HFFc6 (cell line): ENCODE data around the gene LDLRAD4. TPM values are rescaled to one million over a fixed set of nuclear protein-coding genes. Genes with fewer than 3 reads are reported as not detected.
"Not testable (repeated sequence)": the region's sequence is repeated elsewhere in the genome, so short reads cannot be mapped to it uniquely, and the experiment has no call there.

ENCODE experiments used
- DNase-seq: peaks from one replicate; pipeline ENCODE4 v3.0.0-alpha.2; 2018
- H3K27ac Mint-ChIP-seq: 2 replicates; pipeline ENCODE4 v1.8.0; 2020; ENCODE audit warnings: mild to moderate bottlenecking, mixed read lengths
- H3K27me3 Mint-ChIP-seq: 2 replicates; pipeline ENCODE4 v1.8.0; 2021; ENCODE audit warnings: mild to moderate bottlenecking, moderate library complexity, mixed read lengths; ENCODE audit not compliant: insufficient read depth
- H3K36me3 Mint-ChIP-seq: 2 replicates; pipeline ENCODE4 v1.8.0; 2021; ENCODE audit warnings: low read depth, mixed read lengths
- H3K4me1 Mint-ChIP-seq: 2 replicates; pipeline ENCODE4 v1.8.0; 2020; ENCODE audit warnings: low read depth, mixed read lengths
- H3K4me3 Mint-ChIP-seq: 2 replicates; pipeline ENCODE4 v1.8.0; 2020; ENCODE audit warnings: mild to moderate bottlenecking, moderate library complexity, mixed read lengths
- H3K9me3 Mint-ChIP-seq: 2 replicates; pipeline ENCODE4 v1.8.0; 2020; ENCODE audit warnings: mild to moderate bottlenecking, mixed read lengths
- CTCF ChIP-seq: fragments of 200-600 bp; sonication (generic); IDR thresholded peaks from 2 replicates; pipeline ENCODE4 v1.5.0; 2021; ENCODE audit warnings: antibody characterized with exemption, mild to moderate bottlenecking
- total RNA-seq, 6 experiments: library from RNA; stranded (reverse); fragmentation: NEBNext Ultra II Directional; extraction: Animal tissue kit (Norgen Biotek cat#: 25700); gene quantifications; 2 replicates in 1 of 6; 3 replicates in 5 of 6; pipeline ENCODE4 v1.2.3, GENCODE V29; 2021

Gene LDLRAD4
- total RNA-seq, 6 experiments from 2014 or later = not detected

- H3K9me3 Mint-ChIP-seq = peaks cover 4% of the 10 kb centered on the region; the same call in 1 of the 2 replicates
- no peak for DNase-seq
- no peaks in the 10 kb centered on the region for H3K4me1 Mint-ChIP-seq
- no peaks in the 10 kb centered on the region for H3K36me3 Mint-ChIP-seq
- H3K4me3 Mint-ChIP-seq = no peak overlapping the region
- no peak for TF ChIP-seq CTCF
- H3K27ac Mint-ChIP-seq = no peak overlapping the region
- H3K27me3 Mint-ChIP-seq = peaks cover 2% of the 10 kb centered on the region
Measured at GRCh38 chr18:13486284-13486683, 267.7 kb downstream of the LDLRAD4 start.

GRCh38 chr18:13486686-13487085 lies 268.1 kb downstream of the LDLRAD4 start:
- Mint-ChIP-seq H3K4me1 (no peaks in the 10 kb centered on the region), H3K27ac (no peak overlapping the region), H3K27me3 (peaks cover 2% of the 10 kb centered on the region), H3K9me3 (peaks cover 2% of the 10 kb centered on the region; the same call in 1 of the 2 replicates), H3K36me3 (no peaks in the 10 kb centered on the region), H3K4me3 (no peak overlapping the region)
- DNase-seq = no peak
- TF ChIP-seq CTCF = no peak

- no peak for DNase-seq
- H3K4me3 Mint-ChIP-seq = no peak overlapping the region
- no peaks in the 10 kb centered on the region for H3K4me1 Mint-ChIP-seq
- no peaks in the 10 kb centered on the region for H3K36me3 Mint-ChIP-seq
- no peak for TF ChIP-seq CTCF
- H3K27me3 Mint-ChIP-seq = peaks cover 2% of the 10 kb centered on the region
- peaks cover under 1% of the 10 kb centered on the region; the same call in 1 of the 2 replicates for H3K9me3 Mint-ChIP-seq
- no peak overlapping the region for H3K27ac Mint-ChIP-seq
Measured at GRCh38 chr18:13487237-13487636, 268.7 kb downstream of the LDLRAD4 start.

- no peak for TF ChIP-seq CTCF
- Mint-ChIP-seq H3K36me3 (no peaks in the 10 kb centered on the region), H3K4me1 (no peaks in the 10 kb centered on the region), H3K4me3 (no peak overlapping the region), H3K9me3 (peaks cover 9% of the 10 kb centered on the region; the same call in 1 of the 2 replicates), H3K27ac (no peak overlapping the region), H3K27me3 (peaks cover 2% of the 10 kb centered on the region)
- DNase-seq = no peak
Measured at GRCh38 chr18:13488281-13488929, 269.8 kb downstream of the LDLRAD4 start.

- DNase-seq, H3K36me3 Mint-ChIP-seq, H3K27ac Mint-ChIP-seq, H3K4me1 Mint-ChIP-seq, H3K27me3 Mint-ChIP-seq, H3K9me3 Mint-ChIP-seq, H3K4me3 Mint-ChIP-seq: not testable (repeated sequence)
Measured at GRCh38 chr18:13489303-13489702, 270.7 kb downstream of the LDLRAD4 start.

- Mint-ChIP-seq H3K36me3 (no peaks in the 10 kb centered on the region; the same call in 1 of the 2 replicates), H3K27ac (no peak overlapping the region), H3K4me3 (no peak overlapping the region), H3K4me1 (no peaks in the 10 kb centered on the region), H3K27me3 (no peaks in the 10 kb centered on the region; the same call in none of the 2 replicates), H3K9me3 (peaks cover 9% of the 10 kb centered on the region; the same call in 1 of the 2 replicates)
- TF ChIP-seq CTCF = no peak
- no peak for DNase-seq
Measured at GRCh38 chr18:13491138-13491537, 272.6 kb downstream of the LDLRAD4 start.
